GM18526 (cell line): ENCODE data around the gene TRIO.

ENCODE experiments used
- POLR2A ChIP-seq: IDR thresholded peaks from 3 replicates; pipeline ENCODE4 v1.6.1; 2011; ENCODE audit not compliant: insufficient read length; ENCODE audit errors: extremely low read depth

The TRIO gene

GRCh38 chr5:14118551-14119320 is 24.4 kb upstream of the TRIO start:
- TF ChIP-seq POLR2A, result no peak

- TF ChIP-seq POLR2A, result no peak
Measured at GRCh38 chr5:14120176-14120575, 23.0 kb upstream of the TRIO start.

- TF ChIP-seq POLR2A, result no peak
Measured at GRCh38 chr5:14121552-14121951, 21.6 kb upstream of the TRIO start.

GRCh38 chr5:14122089-14122488 is 21.1 kb upstream of the TRIO start:
- TF ChIP-seq POLR2A, result no peak

- no peak for TF ChIP-seq POLR2A
Measured at GRCh38 chr5:14123551-14123950, 19.6 kb upstream of the TRIO start.

- no peak for TF ChIP-seq POLR2A
Measured at GRCh38 chr5:14123974-14124482, 19.1 kb upstream of the TRIO start.

GRCh38 chr5:14125262-14125661 is 17.9 kb upstream of the TRIO start:
- no peak for TF ChIP-seq POLR2A

- no peak for TF ChIP-seq POLR2A
Measured at GRCh38 chr5:14127587-14127986, 15.6 kb upstream of the TRIO start.

GRCh38 chr5:14128079-14128478 is 15.1 kb upstream of the TRIO start:
- no peak for TF ChIP-seq POLR2A

- TF ChIP-seq POLR2A, result no peak
Measured at GRCh38 chr5:14129123-14129522, 14.0 kb upstream of the TRIO start.

GRCh38 chr5:14131855-14132503 is 11.2 kb upstream of the TRIO start:
- no peak for TF ChIP-seq POLR2A

GRCh38 chr5:14133394-14133793 is 9.7 kb upstream of the TRIO start:
- no peak for TF ChIP-seq POLR2A

- no peak for TF ChIP-seq POLR2A
Measured at GRCh38 chr5:14134083-14134482, 9.1 kb upstream of the TRIO start.

- TF ChIP-seq POLR2A, result no peak
Measured at GRCh38 chr5:14134771-14135170, 8.4 kb upstream of the TRIO start.

GRCh38 chr5:14135621-14136020 is 7.5 kb upstream of the TRIO start:
- TF ChIP-seq POLR2A, result no peak

- TF ChIP-seq POLR2A, result no peak
Measured at GRCh38 chr5:14136228-14136627, 6.9 kb upstream of the TRIO start.
